K562 (cell line): ENCODE measurements around the gene GPC3. TPM values are rescaled to one million over a fixed set of nuclear protein-coding genes. Genes with fewer than 3 reads are reported as not detected.

ENCODE experiments used
- ATAC-seq: fragments of 200-7000 bp; cut with Tn5 transposase; 3 replicates; pipeline ENCODE4 v1.9.1; 2020; ENCODE audit warnings: moderate library complexity
- BruUV-seq: library from RNA; stranded (reverse); fragments of 400-500 nt; replicated peaks from 2 replicates; lab custom pipeline; 2021; lab: Mats Ljungman, UMichigan
- CTCF ChIA-PET: fragments of 300-600 bp; formaldehyde crosslinking; extraction: SDS; loops from one replicate; lab custom pipeline; 2021; ENCODE audit warnings: low intra/inter-chr PET ratio; lab: Yijun Ruan, JAX
- POLR2A ChIA-PET: fragments of 300-600, 350-650 bp; sonication (Branson Sonifier 250); formaldehyde crosslinking; extraction: SDS; loops from one replicate; lab custom pipeline; 2021; ENCODE audit warnings: antibody characterized with exemption, inconsistent platforms; lab: Yijun Ruan, JAX
- DNase-seq, 4 experiments: peaks; one replicate each; pipeline versions ENCODE4 v3.0.0 to v3.0.0-alpha.2; 2011 to 2018; ENCODE audit warnings: low spot score in 3 of 4, mixed read lengths in 3 of 4; ENCODE audit errors: extremely low read depth in 1 of 4
- FAIRE-seq: peaks from 2 replicates; lab custom pipeline; 2011; peaks lifted over from hg19 to GRCh38; lab: Jason Lieb, UNC
- H2AFZ ChIP-seq: 2 replicates; pipeline ENCODE4 v1.6.0; 2011; ENCODE audit warnings: low read depth, low read length, control low read depth, inconsistent platforms
- H3K27ac ChIP-seq: fragments of 200-600 bp; 3 replicates; pipeline ENCODE4 v1.8.0; 2011; ENCODE audit warnings: low read depth, mild to moderate bottlenecking, control low read depth, inconsistent platforms, low read length, moderate library complexity, mixed read lengths; ENCODE audit errors: extremely low read depth
- H3K27me3 ChIP-seq, 2 experiments: fragments of 300-600 bp in 1 of 2; 2 replicates in 1 of 2; 3 replicates in 1 of 2; pipeline versions ENCODE4 v1.6.0 to v1.8.0; 2011; ENCODE audit warnings: inconsistent platforms in 2 of 2, low read length in 2 of 2, mild to moderate bottlenecking in 1 of 2, mixed read lengths in 1 of 2, moderate library complexity in 1 of 2; ENCODE audit not compliant: control insufficient read depth in 2 of 2, insufficient read depth in 2 of 2
- H3K36me3 ChIP-seq: fragments of 300-600 bp; 3 replicates; pipeline ENCODE4 v1.8.0; 2011; ENCODE audit warnings: mild to moderate bottlenecking, low read length, inconsistent platforms; ENCODE audit not compliant: control insufficient read depth, insufficient read depth
- H3K4me1 ChIP-seq, 2 experiments: fragments of 200-600 bp in 1 of 2; replicated peaks in 1 of 2; 2 replicates in 1 of 2; 3 replicates in 1 of 2; pipeline versions ENCODE4 v1.5.1 to v1.8.0; 2011; ENCODE audit warnings: inconsistent platforms in 2 of 2, low read length in 2 of 2, mild to moderate bottlenecking in 1 of 2, mixed read lengths in 1 of 2, moderate library complexity in 1 of 2; ENCODE audit not compliant: control insufficient read depth in 2 of 2, insufficient read depth in 2 of 2
- H3K4me2 ChIP-seq: 2 replicates; pipeline ENCODE4 v1.6.1; 2011; ENCODE audit warnings: low read length, control low read depth, inconsistent platforms, mixed read lengths; ENCODE audit not compliant: insufficient read depth
- H3K4me3 ChIP-seq: fragments of 200-600 bp; sonication (generic), shearing (Covaris generic); 2 replicates; pipeline ENCODE4 v1.5.1; 2016; ENCODE audit warnings: control low read depth, inconsistent platforms
- H3K79me2 ChIP-seq: fragments of 200-600 bp; 3 replicates; pipeline ENCODE4 v1.8.0; 2011; ENCODE audit warnings: low read length, inconsistent platforms; ENCODE audit not compliant: control insufficient read depth, insufficient read depth
- H3K9ac ChIP-seq, 2 experiments: 2 replicates each; pipeline versions ENCODE4 v1.6.0 to v1.6.1; 2011; ENCODE audit warnings: low read depth in 2 of 2, low read length in 2 of 2, control low read depth in 1 of 2, inconsistent platforms in 1 of 2, mild to moderate bottlenecking in 1 of 2, mixed read lengths in 1 of 2; ENCODE audit not compliant: insufficient read depth in 1 of 2
- H3K9me1 ChIP-seq: one replicate; pipeline ENCODE4 v1.6.0; 2011; ENCODE audit warnings: inconsistent platforms, mild to moderate bottlenecking, low read length, moderate library complexity; ENCODE audit not compliant: control insufficient read depth, insufficient read depth
- H3K9me3 ChIP-seq: replicated peaks from 2 replicates; pipeline ENCODE4 v1.5.1; 2011; ENCODE audit warnings: low read depth, low read length, inconsistent platforms; ENCODE audit not compliant: control insufficient read depth, insufficient read depth
- H4K20me1 ChIP-seq: replicated peaks from 2 replicates; pipeline ENCODE4 v1.6.1; 2011; ENCODE audit warnings: low read length, inconsistent platforms, mixed read lengths; ENCODE audit not compliant: control insufficient read depth, insufficient read depth
- CBX2 ChIP-seq: fragments of 200-600 bp; sonication (generic); IDR thresholded peaks from one replicate; pipeline ENCODE4 v1.6.1; 2012; ENCODE audit warnings: mild to moderate bottlenecking, low read length, inconsistent platforms; ENCODE audit not compliant: insufficient read depth, poor library complexity, severe bottlenecking
- CEBPG ChIP-seq, 3 experiments: fragments of 200-800 bp in 1 of 3; sonication (Bioruptor generic) in 1 of 3; sonication (generic) in 1 of 3; formaldehyde crosslinking in 1 of 3; IDR thresholded peaks in 2 of 3; conservative IDR thresholded peaks in 1 of 3; 2 replicates each; pipeline versions ENCODE4 v1.6.1 to v1.8.0; 2016 to 2022; ENCODE audit warnings: missing compliant biosample characterization in 2 of 3, missing genetic modification characterization in 2 of 3, mild to moderate bottlenecking in 1 of 3, missing genetic modification reagents in 1 of 3
- CHD4 ChIP-seq: fragments of 200-600 bp; sonication (generic); IDR thresholded peaks from 3 replicates; pipeline ENCODE4 v1.6.1; 2012; ENCODE audit warnings: low read depth, mild to moderate bottlenecking, mixed read lengths, low read length, inconsistent platforms; ENCODE audit not compliant: insufficient read depth, insufficient replicate concordance, poor library complexity, severe bottlenecking
- ELF4 ChIP-seq: fragments of 450-650 bp; formaldehyde crosslinking; IDR thresholded peaks from 2 replicates; pipeline ENCODE4 v1.4.0; 2022; ENCODE audit warnings: missing genetic modification characterization
- KDM1A ChIP-seq, 2 experiments: fragments of 450-650 bp; IDR thresholded peaks; 2 replicates each; pipeline ENCODE4 v1.6.1; 2016; ENCODE audit warnings: mild to moderate bottlenecking in 2 of 2
- NCOA4 ChIP-seq: fragments of 450-650 bp; IDR thresholded peaks from 2 replicates; pipeline ENCODE4 v1.6.1; 2018; ENCODE audit warnings: mild to moderate bottlenecking; ENCODE audit not compliant: partially characterized antibody
- POU5F1 ChIP-seq: fragments of 150-350 bp; IDR thresholded peaks from 2 replicates; pipeline ENCODE4 v1.6.1; 2014; ENCODE audit warnings: borderline replicate concordance, low read length, low read depth, mild to moderate bottlenecking; ENCODE audit not compliant: partially characterized antibody
- RB1 ChIP-seq: fragments of 450-650 bp; IDR thresholded peaks from 2 replicates; pipeline ENCODE4 v1.6.1; 2017; ENCODE audit warnings: low read depth, mild to moderate bottlenecking
- SOX6 ChIP-seq: fragments of 450-650 bp; IDR thresholded peaks from 2 replicates; pipeline ENCODE4 v1.6.1; 2014; ENCODE audit warnings: mild to moderate bottlenecking
- TAF9B ChIP-seq: fragments of 450-650 bp; IDR thresholded peaks from 2 replicates; pipeline ENCODE4 v1.6.1; 2018; ENCODE audit warnings: mild to moderate bottlenecking; ENCODE audit not compliant: partially characterized antibody
- TCF7 ChIP-seq: sonication (generic); IDR thresholded peaks from 2 replicates; pipeline ENCODE4 v1.6.1; 2016; ENCODE audit warnings: antibody characterized with exemption, borderline replicate concordance
- ZNF589 ChIP-seq: fragments of 200-800 bp; sonication (Bioruptor generic); IDR thresholded peaks from 2 replicates; pipeline ENCODE4 v1.6.1; 2016; ENCODE audit warnings: low read depth, missing genetic modification characterization, missing compliant biosample characterization
- ZNF695 ChIP-seq: fragments of 450-650 bp; formaldehyde crosslinking; IDR thresholded peaks from 2 replicates; pipeline ENCODE4 v1.4.0; 2020; ENCODE audit warnings: mild to moderate bottlenecking, moderate library complexity
- ZSCAN29 ChIP-seq: fragments of 450-650 bp; IDR thresholded peaks from 2 replicates; pipeline ENCODE4 v1.6.1; 2017
- WGBS: fragments of 100-300 bp; shearing (Covaris generic); methylation state at CpG from one replicate; pipeline ENCODE4 v1.1.6; 2016; ENCODE audit warnings: low coverage, mixed read lengths; ENCODE audit not compliant: insufficient coverage; ENCODE audit errors: missing lambda C conversion rate; 5-methylcytosine and 5-hydroxymethylcytosine counted together
- in situ Hi-C: fragments of 300-500 bp; cut with MboI; formaldehyde crosslinking; loops from 4 replicates; pipeline ENCODE4 v1.15.0; 2018; ENCODE audit warnings: inconsistent platforms, mixed read lengths
- intact Hi-C: fragments of 100-400 bp; cut with micrococcal nuclease; formaldehyde crosslinking; loops from 2 replicates; pipeline ENCODE4 v1.14.2; 2022
- polyA plus RNA-seq, 8 experiments: library from polyadenylated mRNA; depleted of rRNA in 4 of 8; stranded (reverse) in 5 of 8; unstranded in 3 of 8; fragments of >200 nt; fragmentation: Nextera tagmentation in 2 of 8; fragmentation: Illumina TruSeq in 1 of 8; extraction: Ambion mirVana in 2 of 8; extraction: Trizol in 1 of 8; gene quantifications; 2 replicates each; pipeline versions ENCODE4 v1.2.1 to v1.2.3, GENCODE V29; 2011 to 2014; ENCODE audit warnings: inconsistent platforms in 1 of 8, missing spikeins in 1 of 8
- total RNA-seq, 7 experiments: library from RNA; depleted of rRNA in 6 of 7; stranded (reverse); fragments of >200 nt in 6 of 7; fragmentation: Illumina TruSeq in 2 of 7; extraction: Trizol in 2 of 7; gene quantifications; 2 replicates each; pipeline versions ENCODE4 v1.2.1 to v1.2.3, GENCODE V29; 2011 to 2021; ENCODE audit warnings: low replicate concordance in 1 of 7

GPC3 gene
- total and polyA plus RNA-seq, 9 of the 15 experiments (the other 6 are each of a cell fraction or from before 2014, with no cell fraction given) = 0.42 TPM; not detected in 8

DNA sequence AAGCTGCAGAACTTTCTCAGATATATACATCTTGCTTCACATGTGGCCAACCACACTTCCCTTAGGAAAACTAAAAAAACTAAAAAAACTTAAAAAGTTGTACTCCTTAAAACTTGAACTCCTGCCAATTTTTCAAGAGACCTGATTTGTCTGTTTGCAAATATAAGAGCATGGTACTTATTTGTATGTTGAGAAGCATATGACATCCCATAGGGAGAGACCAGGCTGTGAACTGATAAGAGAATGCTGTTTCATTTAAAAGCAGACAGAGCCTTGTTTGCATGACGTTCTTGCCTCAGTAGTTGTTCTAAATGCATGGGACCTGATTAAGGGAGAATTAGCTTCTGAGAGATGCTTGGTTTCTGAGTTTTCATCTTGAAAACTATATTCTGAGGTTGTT is 169.9 kb downstream of the GPC3 start:
- Histone ChIP-seq H3K27ac (no peak overlapping the region), H3K79me2 (no peaks in the 10 kb centered on the region), H3K27me3 (no peaks in the 10 kb centered on the region), H3K4me1 (no peaks in the 10 kb centered on the region), H4K20me1 (no peaks in the 10 kb centered on the region), H3K4me3 (no peak overlapping the region), H2AFZ (no peak overlapping the region), H3K9ac (no peak overlapping the region), H3K4me2 (no peak overlapping the region), H3K9me1 (no peaks in the 10 kb centered on the region), H3K36me3 (no peaks in the 10 kb centered on the region), H3K9me3 (no peaks in the 10 kb centered on the region)
- TF ChIP-seq ZNF695 (no peak), KDM1A (IDR thresholded peaks at IDR 0.05) (no peak), CEBPG (CRISPR knock-in tag; IDR thresholded peaks at IDR 0.05) (no peak), CEBPG (tag; conservative IDR thresholded peaks at IDR 0.05 in 1 of 2, IDR thresholded peaks at IDR 0.05 in 1 of 2) (no peak), TCF7 (no peak), RB1 (no peak), CBX2 (no peak), SOX6 (no peak), ZNF589 (CRISPR knock-in tag) (no peak), CHD4 (no peak), POU5F1 (no peak), TAF9B (no peak), ZSCAN29 (no peak), NCOA4 (no peak), ELF4 (no peak)
- intact Hi-C loops = no loop called here
- WGBS = 9% methylated on average over 1 of the region's 1 CpG
- ChIA-PET CTCF (no interaction called here), POLR2A (no interaction called here)
- in situ Hi-C loops = no loop called here
- no peak for FAIRE-seq
- BruUV-seq = no TSS peak
- no peak for ATAC-seq
- DNase-seq = no peak
